OCI-LY7 (cell line): ENCODE data around the gene CLSTN1.

Experiments used
- EZH2phosphoT487 ChIP-seq: fragments of 200-600 bp; sonication (generic); IDR thresholded peaks from 2 replicates; pipeline ENCODE4 v1.6.1; 2018; ENCODE audit warnings: low read depth, borderline replicate concordance, mild to moderate bottlenecking, mixed run types, antibody characterized with exemption, low read length, moderate library complexity, mixed read lengths
- TF ChIP-seq, protein P1 (sequence below): fragments of 200-600 bp; sonication (generic); conservative IDR thresholded peaks from 2 replicates; pipeline ENCODE4 v1.5.1; 2014; ENCODE audit warnings: mild to moderate bottlenecking, antibody characterized with exemption, low read length, moderate library complexity, mixed read lengths

DNA sequence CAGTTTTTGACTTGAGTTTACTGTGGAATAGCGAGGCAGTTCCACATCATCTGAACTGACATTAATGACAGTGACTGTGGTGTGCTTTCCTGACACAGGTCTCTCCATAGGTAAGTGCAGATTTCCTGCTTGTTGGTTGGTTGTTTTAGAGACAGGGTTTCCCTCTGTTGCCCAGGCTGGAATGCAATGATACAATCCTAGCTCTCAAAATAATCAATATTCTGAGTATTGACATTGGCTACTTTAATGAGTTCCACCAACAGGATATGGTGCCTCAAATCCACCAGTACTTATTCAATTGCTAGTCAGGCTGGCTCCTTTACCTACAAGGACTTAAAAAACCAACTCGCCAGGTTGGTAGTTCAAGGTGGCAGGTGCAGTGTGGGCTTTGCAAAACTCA is 63.8 kb downstream of the CLSTN1 start:
- TF ChIP-seq, protein P1, sequence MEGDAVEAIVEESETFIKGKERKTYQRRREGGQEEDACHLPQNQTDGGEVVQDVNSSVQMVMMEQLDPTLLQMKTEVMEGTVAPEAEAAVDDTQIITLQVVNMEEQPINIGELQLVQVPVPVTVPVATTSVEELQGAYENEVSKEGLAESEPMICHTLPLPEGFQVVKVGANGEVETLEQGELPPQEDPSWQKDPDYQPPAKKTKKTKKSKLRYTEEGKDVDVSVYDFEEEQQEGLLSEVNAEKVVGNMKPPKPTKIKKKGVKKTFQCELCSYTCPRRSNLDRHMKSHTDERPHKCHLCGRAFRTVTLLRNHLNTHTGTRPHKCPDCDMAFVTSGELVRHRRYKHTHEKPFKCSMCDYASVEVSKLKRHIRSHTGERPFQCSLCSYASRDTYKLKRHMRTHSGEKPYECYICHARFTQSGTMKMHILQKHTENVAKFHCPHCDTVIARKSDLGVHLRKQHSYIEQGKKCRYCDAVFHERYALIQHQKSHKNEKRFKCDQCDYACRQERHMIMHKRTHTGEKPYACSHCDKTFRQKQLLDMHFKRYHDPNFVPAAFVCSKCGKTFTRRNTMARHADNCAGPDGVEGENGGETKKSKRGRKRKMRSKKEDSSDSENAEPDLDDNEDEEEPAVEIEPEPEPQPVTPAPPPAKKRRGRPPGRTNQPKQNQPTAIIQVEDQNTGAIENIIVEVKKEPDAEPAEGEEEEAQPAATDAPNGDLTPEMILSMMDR, result no peak
- no peak for TF ChIP-seq EZH2phosphoT487
